NCI-H1436 (cell line): ENCODE results near the gene MAEL.
A peak's percentile ranks its signal among the peaks of the same experiment; 100 is the strongest.

Source experiments
- DNase-seq: peaks from one replicate; lab custom pipeline; 2025; lab: John Stamatoyannopoulos, UW

MAEL gene

GRCh38 chr1:167056529-167057231 is 67.6 kb downstream of the MAEL start:
- peak; percentile 75 for DNase-seq

DNA sequence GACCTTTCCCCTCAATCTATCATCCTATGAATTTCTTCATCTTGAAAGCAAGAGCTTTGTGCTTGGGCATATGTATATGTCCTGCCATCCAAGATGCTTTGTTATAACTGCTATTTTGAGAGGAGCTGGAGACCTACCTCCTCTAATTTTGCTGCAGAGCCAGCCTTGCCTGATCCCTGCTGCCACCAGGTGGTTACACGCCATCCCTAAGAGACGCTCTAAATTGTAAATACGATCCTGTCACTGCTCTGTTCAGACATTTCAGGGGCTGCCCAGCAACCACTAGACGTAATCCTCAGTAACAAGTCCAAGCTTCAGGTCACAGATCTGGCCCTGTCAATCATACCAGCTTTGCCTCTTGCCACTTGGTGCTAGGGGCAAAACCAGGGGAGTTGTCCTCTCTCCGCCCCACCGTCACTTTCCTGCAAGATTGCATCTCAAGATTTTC is 68.2 kb downstream of the MAEL start:
- peak; percentile 79 for DNase-seq

DNA sequence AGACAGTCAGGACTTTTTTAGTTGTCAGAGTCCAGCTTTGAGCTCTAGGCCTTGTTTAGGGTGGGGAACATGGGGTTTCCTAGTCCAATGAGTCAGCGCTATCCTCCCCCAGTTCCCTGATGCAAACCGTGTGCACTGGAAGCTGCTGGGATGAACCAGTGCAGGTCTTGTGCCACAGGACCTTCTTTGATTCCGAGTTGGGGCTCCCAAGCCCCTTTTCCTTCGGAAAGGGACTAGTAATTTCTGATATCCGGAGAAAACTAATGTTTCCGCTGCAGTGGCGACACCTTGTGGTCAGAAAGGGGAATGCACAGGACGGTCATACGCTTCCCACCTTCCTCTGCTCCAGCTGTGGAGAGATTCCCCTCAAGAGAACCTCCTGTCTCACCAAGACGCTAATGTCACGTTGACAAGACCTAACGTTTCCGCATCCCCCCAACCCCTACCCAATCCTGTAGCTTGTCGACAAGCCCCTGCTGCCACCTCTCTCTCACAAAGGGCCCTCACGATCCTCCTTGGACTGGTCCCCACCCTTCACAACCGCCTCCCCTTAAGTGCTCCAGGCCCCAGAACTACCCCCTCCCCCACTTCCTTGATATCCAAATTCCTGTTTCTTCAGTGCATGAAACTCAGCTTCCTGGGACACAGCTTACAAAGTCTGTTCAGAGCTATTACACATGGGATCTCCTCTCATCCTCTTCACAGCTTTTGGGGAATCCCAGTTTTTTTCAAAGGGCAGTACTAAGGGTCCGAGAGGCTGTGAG is 70.1 kb downstream of the MAEL start:
- DNase-seq = peak; percentile 75

GRCh38 chr1:167059809-167060107 is 70.7 kb downstream of the MAEL start:
- no peak for DNase-seq

GRCh38 chr1:167060141-167061072 is 71.3 kb downstream of the MAEL start:
- DNase-seq = no peak

GRCh38 chr1:167061073-167061464 is 72.0 kb downstream of the MAEL start:
- DNase-seq = no peak

GRCh38 chr1:167064621-167065020 is 75.5 kb downstream of the MAEL start:
- no peak for DNase-seq

- no peak for DNase-seq
Measured at GRCh38 chr1:167065471-167065870, 76.4 kb downstream of the MAEL start.

DNA sequence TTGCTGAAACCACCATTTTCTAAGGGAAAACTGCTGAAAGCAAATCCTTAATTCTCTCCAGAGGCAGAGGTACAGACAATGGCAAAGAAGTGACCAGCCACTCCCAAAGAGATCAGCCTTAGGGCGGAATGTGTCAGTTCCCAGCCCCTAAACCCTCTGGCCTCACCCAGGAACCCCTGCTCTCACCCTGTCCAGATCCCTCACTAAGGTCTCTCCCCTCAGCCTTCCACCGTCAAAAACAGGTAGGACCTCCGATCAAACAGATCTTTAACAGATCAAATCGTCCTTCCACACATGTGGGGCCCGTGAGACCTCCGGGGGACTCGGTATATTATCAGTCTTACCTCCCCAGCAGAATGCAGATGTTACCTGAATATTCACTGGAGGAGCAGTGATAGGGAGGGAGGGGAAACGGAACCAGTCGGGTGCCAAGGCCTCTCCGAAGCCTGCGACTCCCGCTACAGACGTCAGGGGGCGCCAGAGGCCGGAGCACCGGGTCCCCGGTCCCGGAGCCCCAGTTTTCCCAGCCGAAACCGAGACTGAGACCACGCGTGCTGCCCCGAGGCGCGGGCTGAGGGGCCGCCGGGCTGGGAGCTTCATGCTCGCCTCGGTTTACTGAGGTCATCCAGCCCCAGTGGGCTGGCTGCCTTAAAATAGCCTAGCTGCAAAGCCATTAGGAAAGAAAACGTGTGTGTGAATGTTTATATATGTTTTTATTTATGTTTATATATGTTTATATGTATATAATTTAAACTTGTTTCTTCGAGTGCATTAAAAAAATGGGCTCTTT is 77.4 kb downstream of the MAEL start:
- peak; percentile 62 for DNase-seq

DNA sequence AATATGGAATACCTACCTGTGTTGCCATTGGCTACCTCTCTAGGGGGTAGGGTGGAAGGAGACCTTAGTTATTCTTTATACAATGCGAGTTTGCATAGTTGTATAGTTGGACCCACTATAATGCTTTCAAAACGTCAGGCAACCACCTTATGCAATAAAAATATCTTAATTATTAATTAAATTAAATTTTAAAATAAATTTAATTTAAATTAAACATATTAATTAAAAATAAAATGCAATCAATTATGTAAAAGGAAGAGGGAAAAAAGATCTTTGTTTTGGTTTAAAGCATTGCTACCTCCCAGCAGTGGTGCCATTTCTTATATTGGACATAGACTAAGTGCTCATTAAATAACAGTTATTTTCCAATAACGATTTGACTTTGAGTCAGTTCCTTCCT is 78.8 kb downstream of the MAEL start:
- no peak for DNase-seq

GRCh38 chr1:167068761-167069160 is 79.7 kb downstream of the MAEL start:
- DNase-seq = no peak

- DNase-seq = no peak
Measured at GRCh38 chr1:167071286-167071685, 82.2 kb downstream of the MAEL start.
